Gastroesophageal sphincter (tissue), 4 donors: ENCODE data around the gene LMO2. TPM values are rescaled to one million over a fixed set of nuclear protein-coding genes. Genes with fewer than 3 reads are reported as not detected.

ENCODE experiments used
- ATAC-seq: fragments of 150-250 bp; one replicate; pipeline ENCODE4 v1.9.1; 2016; ENCODE audit warnings: mild to moderate bottlenecking, moderate library complexity
- H3K27ac ChIP-seq, 4 donors: fragments of 200-600 bp; sonication (generic) in 3 of 4; 1 replicate in 3 of 4; 2 replicates in 1 of 4; pipeline ENCODE4 v1.5.1; 2016 to 2019
- H3K27me3 ChIP-seq: fragments of 200-600 bp; sonication (generic); one replicate; pipeline ENCODE4 v1.5.1; 2019
- H3K36me3 ChIP-seq, 2 donors: fragments of 200-600 bp; sonication (generic); one replicate each; pipeline ENCODE4 v1.5.1; 2019; ENCODE audit warnings: control low read depth in 1 of 2
- H3K4me1 ChIP-seq, 3 donors: fragments of 200-600 bp; sonication (generic); 1 replicate in 2 of 3; 2 replicates in 1 of 3; pipeline ENCODE4 v1.5.1; 2016 to 2019; ENCODE audit warnings: control low read depth in 2 of 3
- H3K4me3 ChIP-seq, 2 donors: fragments of 200-600 bp; sonication (generic); one replicate each; pipeline ENCODE4 v1.5.1; 2019; ENCODE audit warnings: mild to moderate bottlenecking in 1 of 2, moderate library complexity in 1 of 2
- H3K9me3 ChIP-seq, 3 donors: fragments of 200-600 bp; sonication (generic); one replicate each; pipeline ENCODE4 v1.5.1; 2017 to 2019; ENCODE audit warnings: control low read depth in 2 of 3
- CTCF ChIP-seq, 4 experiments: fragments of 200-600 bp in 2 of 4; fragments of 450-650 bp in 2 of 4; sonication (generic) in 1 of 4; IDR thresholded peaks; one replicate each; pipeline ENCODE4 v1.5.1; 2017 to 2019; ENCODE audit warnings: antibody characterized with exemption in 4 of 4, mild to moderate bottlenecking in 2 of 4, moderate library complexity in 2 of 4
- EP300 ChIP-seq: sonication (generic); formaldehyde crosslinking; IDR thresholded peaks from one replicate; pipeline ENCODE4 v1.6.1; 2017; ENCODE audit warnings: antibody characterized with exemption, mild to moderate bottlenecking
- POLR2A ChIP-seq, 2 donors: fragments of 450-650 bp; IDR thresholded peaks; one replicate each; pipeline ENCODE4 v1.6.1; 2017; ENCODE audit warnings: antibody characterized with exemption in 2 of 2, mild to moderate bottlenecking in 2 of 2, moderate library complexity in 1 of 2
- POLR2AphosphoS5 ChIP-seq: sonication (generic); formaldehyde crosslinking; IDR thresholded peaks from one replicate; pipeline ENCODE4 v1.6.1; 2017; ENCODE audit warnings: antibody characterized with exemption
- WGBS, 2 donors: methylation state at CpG; one replicate each; pipeline ENCODE4 v1.1.5; 2018; ENCODE audit warnings: low coverage in 1 of 2; 5-methylcytosine and 5-hydroxymethylcytosine counted together
- total RNA-seq, 4 donors: library from RNA; depleted of rRNA; stranded (reverse); fragments of >200 nt; gene quantifications; one replicate each; pipeline ENCODE4 v1.1.0, GENCODE V29; 2016

LMO2 gene
- total RNA-seq, 4 donors from 2014 or later: 7.0 to 24.2 (median 14.8) TPM

- H3K36me3 ChIP-seq: no peaks in the 10 kb centered on the region
- H3K9me3 ChIP-seq: peaks cover 0 to 8% (median 0%) of the 10 kb centered on the region in 3 donors
- peak; percentile 88 for ATAC-seq
- peaks cover 0 to 33% (median 5%) of the 10 kb centered on the region in 3 donors for H3K4me1 ChIP-seq
- peak overlapping the region; percentile 57 to 77 (median 73) for H3K27ac ChIP-seq
- WGBS, 2 donors: 6 to 28% methylated on average over 2 to 7 of the region's 7 CpGs
- H3K27me3 ChIP-seq: no peaks in the 10 kb centered on the region
- H3K4me3 ChIP-seq: no peak overlapping the region
- no peak for TF ChIP-seq POLR2A (IDR thresholded peaks at IDR 0.05)
- peak; percentile 70 for TF ChIP-seq POLR2AphosphoS5
- TF ChIP-seq EP300: no peak
- TF ChIP-seq CTCF (IDR thresholded peaks at IDR 0.05): no peak
Observed at GRCh38 chr11:33930317-33931021, 38.6 kb upstream of the LMO2 start.

DNA sequence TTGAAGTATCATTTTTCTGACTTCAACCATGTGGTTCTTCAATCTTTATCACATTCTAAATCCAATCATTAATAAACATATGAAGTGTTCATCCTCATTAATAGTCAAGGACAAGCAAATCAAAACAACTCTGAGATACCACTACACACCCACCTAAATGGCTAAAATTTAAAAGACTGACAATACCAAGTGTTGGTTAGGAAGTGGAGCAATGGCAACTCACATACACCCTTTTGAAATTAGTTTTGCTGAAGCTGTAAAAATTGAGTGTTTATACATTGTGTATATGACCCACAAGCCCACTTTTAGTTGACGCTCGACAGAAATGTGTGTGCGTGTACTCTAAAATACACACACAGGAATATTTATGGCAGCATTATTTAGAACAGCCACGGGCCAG is 36.7 kb upstream of the LMO2 start:
- no peak overlapping the region for H3K27ac ChIP-seq
- TF ChIP-seq EP300 (no peak), POLR2AphosphoS5 (no peak), CTCF (IDR thresholded peaks at IDR 0.05) (no peak), POLR2A (IDR thresholded peaks at IDR 0.05) (no peak)

GRCh38 chr11:33926671-33927552 is 35.0 kb upstream of the LMO2 start:
- Histone ChIP-seq H3K4me1 (peaks cover 0 to 22% (median 5%) of the 10 kb centered on the region in 3 donors), H3K4me3 (no peak overlapping the region), H3K27ac (no peak overlapping the region), H3K9me3 (peaks cover 0 to 6% (median 0%) of the 10 kb centered on the region in 3 donors), H3K27me3 (no peaks in the 10 kb centered on the region), H3K36me3 (no peaks in the 10 kb centered on the region)
- ATAC-seq: no peak
- no peak for TF ChIP-seq POLR2AphosphoS5
- no peak for TF ChIP-seq EP300
- no peak for TF ChIP-seq CTCF (IDR thresholded peaks at IDR 0.05)
- TF ChIP-seq POLR2A (IDR thresholded peaks at IDR 0.05): no peak
- 70 to 71% methylated on average over 9 to 13 of the region's 16 CpGs for WGBS, 2 donors

More for the DNA sequence above, 36.7 kb upstream of the LMO2 start:
- no peak for ATAC-seq
- H3K27me3 ChIP-seq: no peaks in the 10 kb centered on the region
- 79 to 92% methylated on average over 4 of the region's 4 CpGs for WGBS, 2 donors
- no peak overlapping the region for H3K4me3 ChIP-seq
- H3K9me3 ChIP-seq: peaks cover 0 to 8% (median 0%) of the 10 kb centered on the region in 3 donors
- no peaks in the 10 kb centered on the region for H3K36me3 ChIP-seq
- H3K4me1 ChIP-seq: peaks cover 0 to 30% (median 5%) of the 10 kb centered on the region in 3 donors

DNA sequence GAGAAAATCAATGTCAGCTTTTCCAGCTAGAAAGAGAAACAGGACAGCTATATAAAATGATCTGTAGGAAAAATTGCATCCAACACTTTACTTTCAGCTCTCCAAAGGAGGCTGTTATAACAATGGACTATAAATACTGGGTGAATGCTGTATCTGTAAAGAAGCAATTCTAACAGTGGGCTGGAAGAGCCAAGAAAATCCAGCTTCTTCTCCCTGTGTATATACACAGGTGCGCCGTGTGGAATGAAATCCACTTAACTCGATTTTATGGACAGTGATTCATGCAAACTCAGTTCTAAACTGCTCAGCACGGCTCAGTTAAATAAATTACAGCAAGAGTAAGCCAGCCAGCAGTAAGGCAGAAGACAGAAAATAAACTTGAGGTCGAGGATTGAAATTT is 32.5 kb upstream of the LMO2 start:
- WGBS, 2 donors: 31 to 35% methylated on average over 5 of the region's 5 CpGs
- Histone ChIP-seq H3K27ac (no peak overlapping the region), H3K4me3 (no peak overlapping the region), H3K9me3 (no peaks in the 10 kb centered on the region), H3K36me3 (no peaks in the 10 kb centered on the region), H3K4me1 (no peaks in the 10 kb centered on the region), H3K27me3 (peaks cover 6% of the 10 kb centered on the region)
- TF ChIP-seq POLR2A (IDR thresholded peaks at IDR 0.05) (no peak), CTCF (IDR thresholded peaks at IDR 0.05) (no peak), POLR2AphosphoS5 (no peak)
- ATAC-seq: no peak
